K562 (cell line): Measurements from ENCODE around the gene ZNF800. TPM values are rescaled to one million over a fixed set of nuclear protein-coding genes. Genes with fewer than 3 reads are reported as not detected.
A peak's percentile ranks its signal among the peaks of the same experiment; 100 is the strongest.

Experiments
- BCOR ChIP-seq: fragments of 450-650 bp; IDR thresholded peaks from 2 replicates; pipeline ENCODE4 v1.6.1; 2016
- CBFB ChIP-seq: sonication (generic); formaldehyde crosslinking; IDR thresholded peaks from 2 replicates; pipeline ENCODE4 v1.4.0; 2020; ENCODE audit warnings: mild to moderate bottlenecking, missing genetic modification reagents
- CBX1 ChIP-seq: sonication (generic); IDR thresholded peaks from 2 replicates; pipeline ENCODE4 v1.6.1; 2016; ENCODE audit warnings: antibody characterized with exemption, low read depth, mild to moderate bottlenecking
- CEBPB ChIP-seq: fragments of 450-650 bp; IDR thresholded peaks from 2 replicates; pipeline ENCODE4 v1.6.1; 2016; ENCODE audit warnings: missing genetic modification characterization, missing compliant biosample characterization
- CREB3L1 ChIP-seq: fragments of 450-650 bp; IDR thresholded peaks from 2 replicates; pipeline ENCODE4 v1.6.1; 2014; ENCODE audit warnings: low read depth, mild to moderate bottlenecking, moderate library complexity, borderline replicate concordance
- CSDE1 ChIP-seq, 2 experiments: fragments of 450-650 bp; IDR thresholded peaks; 2 replicates each; pipeline ENCODE4 v1.6.1; 2016; ENCODE audit warnings: mild to moderate bottlenecking in 1 of 2
- FOXJ3 ChIP-seq: sonication (generic); formaldehyde crosslinking; IDR thresholded peaks from 2 replicates; pipeline ENCODE4 v1.4.0; 2020; ENCODE audit warnings: mild to moderate bottlenecking, missing genetic modification reagents
- HDAC3 ChIP-seq: fragments of 450-650 bp; IDR thresholded peaks from 2 replicates; pipeline ENCODE4 v1.6.1; 2018; ENCODE audit warnings: borderline replicate concordance, mild to moderate bottlenecking, moderate library complexity; ENCODE audit not compliant: partially characterized antibody
- HMGXB4 ChIP-seq: sonication (generic); formaldehyde crosslinking; IDR thresholded peaks from 2 replicates; pipeline ENCODE4 v1.8.1; 2023; ENCODE audit warnings: mild to moderate bottlenecking, missing genetic modification reagents
- HNRNPK ChIP-seq: fragments of 200-400 bp; formaldehyde crosslinking; IDR thresholded peaks from one replicate; pipeline ENCODE4 v1.6.1; 2018; ENCODE audit warnings: mild to moderate bottlenecking, low read depth, low read length; ENCODE audit not compliant: poor library complexity, severe bottlenecking
- PCBP1 ChIP-seq: fragments of 200-400 bp; formaldehyde crosslinking; IDR thresholded peaks from 2 replicates; pipeline ENCODE4 v1.6.1; 2018; ENCODE audit warnings: mild to moderate bottlenecking, low read depth, low read length; ENCODE audit not compliant: poor library complexity, severe bottlenecking
- POLR3A ChIP-seq: IDR thresholded peaks from 2 replicates; pipeline ENCODE4 v1.6.1; 2011; ENCODE audit warnings: borderline replicate concordance, mild to moderate bottlenecking, moderate library complexity; ENCODE audit not compliant: insufficient read length, insufficient read depth; ENCODE audit errors: extremely low read depth
- PTRF ChIP-seq: fragments of 450-650 bp; IDR thresholded peaks from 2 replicates; pipeline ENCODE4 v1.6.1; 2016; ENCODE audit warnings: mild to moderate bottlenecking, missing genetic modification characterization, missing compliant biosample characterization
- RAD51 ChIP-seq: fragments of 450-650 bp; IDR thresholded peaks from 2 replicates; pipeline ENCODE4 v1.7.1; 2016; ENCODE audit warnings: low read depth, mild to moderate bottlenecking, borderline replicate concordance
- RBM22 ChIP-seq: fragments of 200-400 bp; formaldehyde crosslinking; IDR thresholded peaks from 2 replicates; pipeline ENCODE4 v1.6.1; 2018; ENCODE audit warnings: low read length, low read depth; ENCODE audit not compliant: poor library complexity, severe bottlenecking
- SAFB ChIP-seq: fragments of 200-400 bp; formaldehyde crosslinking; IDR thresholded peaks from 2 replicates; pipeline ENCODE4 v1.6.1; 2017; ENCODE audit warnings: low read depth, low read length, borderline replicate concordance
- SETDB1 ChIP-seq: IDR thresholded peaks from one replicate; pipeline ENCODE4 v1.6.1; 2012; ENCODE audit warnings: low read length, control low read depth, inconsistent platforms
- SLC30A9 ChIP-seq: fragments of 250-450 bp; sonication (Bioruptor Pico); IDR thresholded peaks from 2 replicates; pipeline ENCODE4 v1.8.0; 2022; ENCODE audit warnings: mild to moderate bottlenecking, moderate library complexity
- TRIM24 ChIP-seq, 2 experiments: fragments of 450-650 bp; IDR thresholded peaks; 2 replicates each; pipeline ENCODE4 v1.6.1; 2016
- ZBTB2 ChIP-seq: fragments of 450-650 bp; IDR thresholded peaks from 2 replicates; pipeline ENCODE4 v1.6.1; 2016; ENCODE audit warnings: antibody characterized with exemption
- ZBTB34 ChIP-seq: fragments of 250-450 bp; sonication (Bioruptor Pico); IDR thresholded peaks from 2 replicates; pipeline ENCODE4 v1.8.0; 2021; ENCODE audit warnings: mild to moderate bottlenecking, moderate library complexity
- ZNF277 ChIP-seq: fragments of 250-450 bp; sonication (Bioruptor Pico); IDR thresholded peaks from 2 replicates; pipeline ENCODE4 v1.8.0; 2022; ENCODE audit warnings: inconsistent platforms, mild to moderate bottlenecking, moderate library complexity, borderline replicate concordance
- ZNF785 ChIP-seq: fragments of 250-450 bp; sonication (Bioruptor Pico); IDR thresholded peaks from 2 replicates; pipeline ENCODE4 v1.4.0; 2020; ENCODE audit warnings: mild to moderate bottlenecking
- polyA plus RNA-seq, 8 experiments: library from polyadenylated mRNA; depleted of rRNA in 4 of 8; stranded (reverse) in 5 of 8; unstranded in 3 of 8; fragments of >200 nt; fragmentation: Nextera tagmentation in 2 of 8; fragmentation: Illumina TruSeq in 1 of 8; extraction: Ambion mirVana in 2 of 8; extraction: Trizol in 1 of 8; gene quantifications; 2 replicates each; pipeline versions ENCODE4 v1.2.1 to v1.2.3, GENCODE V29; 2011 to 2014; ENCODE audit warnings: inconsistent platforms in 1 of 8, missing spikeins in 1 of 8
- total RNA-seq, 7 experiments: library from RNA; depleted of rRNA in 6 of 7; stranded (reverse); fragments of >200 nt in 6 of 7; fragmentation: Illumina TruSeq in 2 of 7; extraction: Trizol in 2 of 7; gene quantifications; 2 replicates each; pipeline versions ENCODE4 v1.2.1 to v1.2.3, GENCODE V29; 2011 to 2021; ENCODE audit warnings: low replicate concordance in 1 of 7

ZNF800 gene
- total and polyA plus RNA-seq, 9 of the 15 experiments (the other 6 are each of a cell fraction or from before 2014, with no cell fraction given) = 7.5 to 58.3 (median 33.4) TPM

- TF ChIP-seq PCBP1 = peak; percentile 86
- TF ChIP-seq RAD51 = no peak
- peak; percentile 48 for TF ChIP-seq CREB3L1
- no peak for TF ChIP-seq CBX1
- TF ChIP-seq SETDB1 = no peak
- 0 out of 2 replicates have a peak, but pooled peaks have one; percentile 12 for TF ChIP-seq BCOR
- peak; percentile 84 for TF ChIP-seq RBM22
- TF ChIP-seq CEBPB (tag) = no peak
- TF ChIP-seq PTRF (tag) = no peak
- TF ChIP-seq CBFB = no peak
- TF ChIP-seq POLR3A = no peak
- no peak for TF ChIP-seq ZNF277 (CRISPR knock-in tag)
- TF ChIP-seq HDAC3 = no peak
- peak; percentile 5 for TF ChIP-seq HNRNPK
- TF ChIP-seq ZBTB34 (CRISPR knock-in tag) = 0 out of 2 replicates have a peak, but pooled peaks have one; percentile 2
- TF ChIP-seq SLC30A9 (CRISPR knock-in tag) = no peak
- no peak for TF ChIP-seq FOXJ3
- TF ChIP-seq CSDE1 (IDR thresholded peaks at IDR 0.05) = no peak
- 0 out of 4 replicates have a peak, but pooled peaks of 1 of the 2 experiments have one; percentile 24 for TF ChIP-seq TRIM24 (IDR thresholded peaks at IDR 0.05)
- peak; percentile 81 for TF ChIP-seq HMGXB4 (CRISPR knock-in tag)
- TF ChIP-seq SAFB = peak; percentile 92
- TF ChIP-seq ZNF785 (CRISPR knock-in tag) = no peak
- TF ChIP-seq ZBTB2 = no peak
These were observed 334 bp downstream of the ZNF800 start (continued) for GRCh38 chr7:127392182-127392565.
